ENCODE measurements around the gene NUDT4. TPM values are rescaled to one million over a fixed set of nuclear protein-coding genes. Genes with fewer than 3 reads are reported as not detected.

NUDT4 gene
- polyA plus RNA-seq, 1 of the 3 experiments (the other 2 are of a cell fraction): 19.8 TPM

DNA sequence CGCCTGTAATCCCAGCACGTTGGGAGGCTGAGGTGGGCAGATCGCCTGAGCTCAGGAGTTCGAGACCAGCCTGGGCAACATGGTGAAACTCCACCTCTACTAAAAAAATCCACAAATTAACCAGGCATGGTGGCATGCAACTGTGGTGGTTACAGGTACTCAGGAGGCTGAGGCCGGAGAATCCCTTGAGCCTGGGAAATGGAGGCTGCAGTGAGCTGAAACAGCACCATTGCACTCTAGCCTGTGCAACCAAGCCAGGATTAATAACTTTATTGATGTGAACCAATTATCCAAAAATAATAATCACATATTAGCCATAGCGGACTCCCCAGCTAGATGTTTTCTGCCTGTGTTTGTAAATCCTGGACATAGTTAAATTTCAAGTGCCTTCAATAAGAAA lies 1.8 kb upstream of the NUDT4 start:
- ChIA-PET CTCF (interaction anchor here (0.9 kb wide), 1 partner anchor 726 kb away, joined by 3 read pairs; no protein-coding TSS in a partner anchor), POLR2A (no interaction called here)
- no peaks in the 10 kb centered on the region for H3K9me3 ChIP-seq
- peaks cover 22% of the 10 kb centered on the region for H4K20me1 ChIP-seq (ENCODE audit: insufficient read depth)
- H3K4me2 ChIP-seq: 0 out of 2 replicates have a peak overlapping the region, but pooled peaks have one; percentile 69
- WGBS (ENCODE audit: low lambda C conversion rate): 94% methylated on average over 6 of the region's 6 CpGs
- no peak overlapping the region for H3K27ac ChIP-seq (ENCODE audit: low read depth in 2 of 2, low read length in 1 of 2)
- H3K9me2 ChIP-seq: no peaks in the 10 kb centered on the region
- H3K79me2 ChIP-seq (ENCODE audit: insufficient read depth): peaks cover 28% of the 10 kb centered on the region
- no peak for DNase-seq
- peaks cover 6% of the 10 kb centered on the region for H3F3A ChIP-seq (replicated peaks; ENCODE audit: insufficient read depth)
- no peaks in the 10 kb centered on the region for H3K27me3 ChIP-seq (ENCODE audit: insufficient read depth)
- H2AFZ ChIP-seq (ENCODE audit: low read depth): no peak overlapping the region
- TF ChIP-seq, protein P1, sequence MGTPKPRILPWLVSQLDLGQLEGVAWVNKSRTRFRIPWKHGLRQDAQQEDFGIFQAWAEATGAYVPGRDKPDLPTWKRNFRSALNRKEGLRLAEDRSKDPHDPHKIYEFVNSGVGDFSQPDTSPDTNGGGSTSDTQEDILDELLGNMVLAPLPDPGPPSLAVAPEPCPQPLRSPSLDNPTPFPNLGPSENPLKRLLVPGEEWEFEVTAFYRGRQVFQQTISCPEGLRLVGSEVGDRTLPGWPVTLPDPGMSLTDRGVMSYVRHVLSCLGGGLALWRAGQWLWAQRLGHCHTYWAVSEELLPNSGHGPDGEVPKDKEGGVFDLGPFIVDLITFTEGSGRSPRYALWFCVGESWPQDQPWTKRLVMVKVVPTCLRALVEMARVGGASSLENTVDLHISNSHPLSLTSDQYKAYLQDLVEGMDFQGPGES (IDR thresholded peaks at IDR 0.05; ENCODE audit: low read depth, low read length): no peak
- TF ChIP-seq RCOR1 (IDR thresholded peaks at IDR 0.05; ENCODE audit: low read length): no peak
- TF ChIP-seq NRF1 (IDR thresholded peaks at IDR 0.05; ENCODE audit: low read depth, low read length): no peak
- TF ChIP-seq JUND (IDR thresholded peaks at IDR 0.05): no peak
- TF ChIP-seq EZH2phosphoT487 (IDR thresholded peaks at IDR 0.05; ENCODE audit: borderline replicate concordance, low read depth): no peak
- TF ChIP-seq, protein P2, sequence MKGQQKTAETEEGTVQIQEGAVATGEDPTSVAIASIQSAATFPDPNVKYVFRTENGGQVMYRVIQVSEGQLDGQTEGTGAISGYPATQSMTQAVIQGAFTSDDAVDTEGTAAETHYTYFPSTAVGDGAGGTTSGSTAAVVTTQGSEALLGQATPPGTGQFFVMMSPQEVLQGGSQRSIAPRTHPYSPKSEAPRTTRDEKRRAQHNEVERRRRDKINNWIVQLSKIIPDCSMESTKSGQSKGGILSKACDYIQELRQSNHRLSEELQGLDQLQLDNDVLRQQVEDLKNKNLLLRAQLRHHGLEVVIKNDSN (IDR thresholded peaks at IDR 0.05; ENCODE audit: borderline replicate concordance, low read depth): no peak
- no peak for TF ChIP-seq SMC3 (IDR thresholded peaks at IDR 0.05; ENCODE audit: low read depth, low read length)
- no peak for TF ChIP-seq FOSL2 (IDR thresholded peaks at IDR 0.05; ENCODE audit: borderline replicate concordance, low read depth)
- TF ChIP-seq, protein P3, sequence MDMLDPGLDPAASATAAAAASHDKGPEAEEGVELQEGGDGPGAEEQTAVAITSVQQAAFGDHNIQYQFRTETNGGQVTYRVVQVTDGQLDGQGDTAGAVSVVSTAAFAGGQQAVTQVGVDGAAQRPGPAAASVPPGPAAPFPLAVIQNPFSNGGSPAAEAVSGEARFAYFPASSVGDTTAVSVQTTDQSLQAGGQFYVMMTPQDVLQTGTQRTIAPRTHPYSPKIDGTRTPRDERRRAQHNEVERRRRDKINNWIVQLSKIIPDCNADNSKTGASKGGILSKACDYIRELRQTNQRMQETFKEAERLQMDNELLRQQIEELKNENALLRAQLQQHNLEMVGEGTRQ (IDR thresholded peaks at IDR 0.05; ENCODE audit: borderline replicate concordance, low read depth, low read length): no peak
- TF ChIP-seq ELF1 (IDR thresholded peaks at IDR 0.05): no peak
- no peak for TF ChIP-seq RFX5 (IDR thresholded peaks at IDR 0.05; ENCODE audit: low read length)
- TF ChIP-seq TEAD4 (IDR thresholded peaks at IDR 0.05; ENCODE audit: borderline replicate concordance, insufficient read depth): no peak
- no peak for TF ChIP-seq GABPA (IDR thresholded peaks at IDR 0.05; ENCODE audit: low read depth)
- TF ChIP-seq MEF2A (IDR thresholded peaks at IDR 0.05; ENCODE audit: borderline replicate concordance, low read depth): no peak
- TF ChIP-seq CTCF (IDR thresholded peaks at IDR 0.05): no peak
- TF ChIP-seq REST (IDR thresholded peaks at IDR 0.05; ENCODE audit: low read depth, low read length): no peak
- H3K4me3 ChIP-seq (ENCODE audit: low read depth in 2 of 2, low read length in 1 of 2): peak overlapping the region in 1 of 2 experiments; percentile 55; a peak in 1 of 4 replicates
- no peak overlapping the region for H3K9ac ChIP-seq
- H3K4me1 ChIP-seq (ENCODE audit: control insufficient read depth in 1 of 2, insufficient read depth in 2 of 2, low read depth in 1 of 2, low read length in 1 of 2): peaks cover 10 to 14% of the 10 kb centered on the region in 2 experiments; a peak in 3 of 4 replicates
- H3K36me3 ChIP-seq (replicated peaks in 1 of 2; ENCODE audit: control insufficient read depth in 1 of 2, insufficient read depth in 2 of 2, low read length in 1 of 2): peaks cover 0 to 7% of the 10 kb centered on the region in 2 experiments

All from SK-N-SH (cell line).